ENCODE measurements around the gene IP6K1.
"Not testable (repeated sequence)": the region's sequence is repeated elsewhere in the genome, so short reads cannot be mapped to it uniquely, and the experiment has no call there.

IP6K1 gene

DNA sequence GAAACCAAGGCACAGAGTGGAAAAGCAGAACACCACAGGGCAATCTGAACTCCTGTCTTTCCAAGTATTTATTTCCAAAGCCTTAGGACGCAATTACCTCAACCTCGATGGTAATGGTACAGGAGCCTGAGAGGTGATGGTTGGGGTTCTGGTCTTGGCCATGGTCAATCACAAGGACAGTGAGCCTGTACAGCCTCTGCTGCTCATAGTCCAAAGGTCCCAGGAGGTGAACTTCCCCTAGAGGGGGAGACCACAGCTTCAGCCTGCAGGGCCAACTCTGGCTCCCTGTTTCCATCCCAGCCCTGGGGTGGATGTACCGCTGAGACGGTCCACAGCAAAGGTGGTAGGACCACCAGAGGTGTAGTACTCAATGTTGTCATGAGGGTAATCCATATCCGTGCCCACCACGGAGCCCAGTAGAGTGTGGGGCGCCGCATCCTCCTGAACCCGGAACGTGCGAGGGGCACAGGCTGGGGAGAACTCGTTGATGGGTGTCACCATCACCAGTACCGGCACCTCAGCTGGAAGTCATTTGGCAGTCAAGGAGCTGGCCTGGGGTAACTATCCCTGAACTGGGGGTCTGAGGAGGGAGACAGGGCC lies 7.2 kb upstream of the IP6K1 start:
- DNase-seq, result no peak

DNA sequence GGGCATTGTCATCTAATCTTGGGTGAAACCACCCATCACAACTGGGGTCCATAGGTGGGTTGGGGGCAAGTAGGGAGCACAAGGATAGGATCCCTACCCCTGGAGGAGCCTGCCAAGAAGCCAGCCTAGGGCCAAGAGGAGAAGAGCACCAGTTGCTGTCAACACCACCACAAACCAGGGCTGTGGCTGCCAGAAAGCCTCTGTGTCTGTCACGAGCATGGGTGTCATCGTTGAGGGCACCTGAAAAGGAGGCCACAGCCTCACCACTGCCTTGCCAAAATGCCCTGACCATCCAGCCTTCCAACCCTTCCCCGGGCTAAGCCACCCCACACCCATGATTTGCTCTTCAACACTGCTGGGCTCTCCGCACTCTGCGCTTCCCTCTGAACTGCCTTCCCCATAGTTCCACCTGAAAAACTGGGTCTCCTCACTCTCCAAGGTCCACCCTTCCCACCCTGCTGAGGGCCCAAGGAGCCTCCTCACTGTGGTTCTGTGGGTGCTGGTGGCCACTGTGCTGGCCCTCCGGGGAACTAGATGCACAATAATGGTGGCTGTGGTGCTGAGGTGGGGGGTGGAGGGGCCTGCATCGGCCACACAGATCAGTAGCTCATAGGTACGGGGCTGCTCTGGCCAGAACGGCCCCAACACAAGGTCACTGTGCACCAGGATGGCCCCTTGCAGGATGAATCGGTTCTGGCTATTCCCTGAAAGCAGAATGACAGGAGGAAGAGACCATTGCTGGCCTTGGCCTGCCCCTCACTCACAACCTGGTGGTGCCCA lies 6.2 kb upstream of the IP6K1 start:
- no peak for DNase-seq

DNA sequence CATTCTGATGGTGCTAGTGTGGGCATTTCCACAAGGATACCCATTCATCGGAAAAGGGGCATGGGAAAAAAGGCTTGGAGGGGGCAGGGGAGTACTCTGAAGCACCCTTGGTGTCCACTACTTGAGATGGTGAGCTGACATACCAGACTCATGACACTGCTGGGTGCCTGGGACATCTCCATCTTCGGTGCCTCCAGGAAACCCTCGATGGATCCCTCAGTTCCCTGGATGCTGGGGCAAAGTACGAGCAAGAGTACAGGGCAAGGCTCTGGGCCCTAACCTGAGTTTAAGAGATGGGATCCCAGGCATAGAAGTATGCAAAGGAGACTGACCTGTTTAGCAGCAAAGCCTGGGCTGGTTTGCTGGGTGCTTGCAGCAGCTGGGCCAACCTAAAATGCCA lies 5.2 kb upstream of the IP6K1 start:
- no peak for DNase-seq

DNA sequence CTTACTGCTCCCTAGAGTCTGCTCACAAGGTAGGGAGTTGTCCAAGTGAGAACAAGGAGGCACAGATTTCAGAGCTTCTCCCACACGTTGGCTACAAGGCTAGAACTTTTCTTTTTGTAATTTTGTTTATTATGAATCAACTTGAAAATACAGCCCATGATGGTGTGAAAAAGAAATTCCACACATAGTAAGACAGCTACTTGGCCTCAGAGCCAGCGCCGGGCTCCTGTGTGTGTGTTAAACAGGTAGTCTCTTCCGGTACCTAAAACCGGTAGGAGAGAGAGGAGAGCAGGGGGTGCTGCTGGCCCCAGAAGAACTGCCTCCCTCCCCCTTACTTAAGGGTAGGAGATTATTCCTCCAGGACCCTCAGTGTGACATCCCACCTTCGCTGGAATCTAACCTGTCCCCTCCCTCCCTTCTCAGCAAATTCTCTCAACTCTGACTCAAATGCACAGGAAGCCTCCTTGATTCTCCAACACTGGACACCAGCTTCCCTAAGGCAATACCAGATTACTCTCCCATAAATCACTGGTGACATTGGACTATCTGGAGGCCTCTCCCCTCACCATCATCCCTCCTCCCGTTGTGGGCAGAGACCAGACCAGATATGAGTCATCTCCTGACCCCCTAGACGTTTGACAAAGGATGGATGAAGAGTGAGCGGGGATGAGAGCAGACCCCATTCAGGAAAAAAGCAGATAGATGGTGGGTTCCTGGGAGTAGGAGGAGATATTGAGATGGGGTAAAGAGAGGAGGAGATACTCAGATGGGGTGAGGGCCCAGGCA lies 4.5 kb upstream of the IP6K1 start:
- no peak for DNase-seq

DNA sequence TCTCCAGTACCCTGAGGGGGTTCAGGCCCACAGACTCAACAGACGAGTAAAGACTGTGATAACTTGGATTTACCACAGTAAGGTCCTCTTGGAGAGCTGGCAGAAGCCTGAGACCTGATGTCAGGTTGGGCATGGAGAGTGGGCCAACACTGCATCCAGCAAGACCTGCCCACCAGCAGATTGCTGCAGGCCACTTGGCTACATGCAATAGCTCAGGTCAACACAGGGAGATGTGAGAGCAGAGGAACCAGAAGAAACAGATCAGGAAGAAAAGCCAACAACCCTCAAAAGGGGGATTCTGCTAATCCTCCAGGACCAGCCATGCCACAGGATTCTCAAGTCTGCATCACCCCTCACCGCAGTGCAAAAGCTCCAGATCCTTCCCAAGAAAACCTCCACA lies 1.7 kb upstream of the IP6K1 start:
- DNase-seq, result no peak

DNA sequence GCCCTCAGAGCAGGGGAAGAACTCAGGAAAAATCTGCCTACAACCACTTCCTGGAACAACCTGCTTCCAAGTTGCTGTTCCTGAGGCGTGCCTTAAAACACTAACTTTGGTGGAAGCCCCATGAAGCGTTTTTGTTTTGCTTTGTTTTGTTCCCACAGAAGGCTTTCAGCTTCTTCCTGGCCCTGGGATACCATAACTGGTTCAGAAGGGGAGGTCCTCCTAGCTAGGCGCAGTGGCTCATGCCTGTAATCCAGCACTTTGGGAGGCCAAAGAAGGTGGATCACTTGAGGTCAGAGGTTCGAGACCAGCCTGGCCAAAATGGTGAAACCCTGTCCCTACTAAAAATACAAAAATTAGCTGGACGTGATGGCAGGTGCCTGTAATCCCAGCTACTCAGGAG lies 1.2 kb upstream of the IP6K1 start:
- DNase-seq, result no peak

DNA sequence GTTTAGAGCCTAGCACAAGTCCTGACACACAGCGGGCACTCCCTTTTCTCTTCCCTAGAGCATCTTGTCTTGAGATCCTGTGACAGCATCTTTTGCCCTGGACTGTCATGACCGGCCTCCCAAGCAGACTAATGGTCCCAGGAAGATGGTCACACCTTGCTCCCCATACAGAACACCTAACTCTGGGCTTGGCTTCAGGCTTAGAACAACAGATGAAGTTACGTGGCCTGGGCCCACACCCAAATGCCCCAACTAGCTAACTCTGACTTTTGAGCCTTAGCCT lies 781 bp upstream of the IP6K1 start:
- no peak for DNase-seq

DNA sequence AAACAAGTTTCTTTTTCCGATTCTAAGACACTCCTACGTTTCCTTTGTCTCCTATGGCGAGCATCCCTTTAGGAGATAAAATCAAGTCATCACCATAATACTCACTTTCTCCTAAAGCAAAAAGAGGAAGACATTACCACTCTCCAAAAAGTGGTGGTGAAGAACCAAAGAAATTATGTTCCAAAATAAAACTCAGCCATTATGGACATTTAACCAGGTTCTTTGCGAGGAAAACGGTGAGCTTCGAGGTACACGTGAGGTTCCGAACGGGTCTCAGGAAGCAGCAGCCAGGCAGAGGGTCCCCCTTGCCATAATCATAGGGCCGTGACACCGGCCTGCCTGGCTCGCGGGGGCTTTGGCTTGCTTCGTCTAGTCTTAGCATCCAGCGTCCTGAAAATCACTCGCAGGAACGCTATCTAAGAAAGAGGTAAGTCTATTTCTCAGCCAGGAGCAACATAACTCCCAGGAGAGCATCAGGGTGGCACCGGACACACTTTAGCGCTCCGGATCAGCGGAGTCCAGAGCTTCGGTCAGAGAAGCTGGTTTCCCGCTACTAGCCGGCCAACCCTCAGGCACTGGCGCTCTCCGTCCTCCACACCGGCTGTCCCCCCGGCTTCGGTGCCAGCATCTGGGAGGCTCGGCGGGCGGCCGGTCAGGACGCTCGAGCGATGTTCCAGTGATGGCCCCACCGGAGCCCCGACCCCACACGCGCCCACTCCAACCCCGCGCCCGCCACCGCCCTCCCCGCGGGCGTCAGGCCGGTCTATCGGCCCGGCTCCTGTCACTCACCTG lies 581 bp downstream of the IP6K1 start:
- no peak for DNase-seq

DNA sequence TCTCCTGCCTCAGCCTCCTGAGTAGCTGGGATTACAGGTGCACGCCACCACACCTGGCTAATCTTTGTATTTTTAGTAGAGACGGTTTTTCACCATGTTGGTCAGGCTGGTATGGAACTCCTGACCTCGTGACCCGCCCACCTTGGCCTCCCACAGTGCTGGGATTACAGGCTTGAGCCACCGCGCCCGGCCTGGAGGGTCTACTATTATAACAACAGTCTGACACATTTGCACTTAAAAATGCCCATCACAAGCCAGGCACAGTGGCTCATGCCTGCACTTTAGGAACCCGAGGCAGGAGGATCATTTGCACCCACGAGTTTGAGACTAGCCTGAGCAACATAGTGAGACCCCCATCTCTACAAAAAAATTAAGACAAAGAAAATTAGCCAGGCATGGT lies 4.1 kb downstream of the IP6K1 start:
- DNase-seq, result not testable (repeated sequence)

DNA sequence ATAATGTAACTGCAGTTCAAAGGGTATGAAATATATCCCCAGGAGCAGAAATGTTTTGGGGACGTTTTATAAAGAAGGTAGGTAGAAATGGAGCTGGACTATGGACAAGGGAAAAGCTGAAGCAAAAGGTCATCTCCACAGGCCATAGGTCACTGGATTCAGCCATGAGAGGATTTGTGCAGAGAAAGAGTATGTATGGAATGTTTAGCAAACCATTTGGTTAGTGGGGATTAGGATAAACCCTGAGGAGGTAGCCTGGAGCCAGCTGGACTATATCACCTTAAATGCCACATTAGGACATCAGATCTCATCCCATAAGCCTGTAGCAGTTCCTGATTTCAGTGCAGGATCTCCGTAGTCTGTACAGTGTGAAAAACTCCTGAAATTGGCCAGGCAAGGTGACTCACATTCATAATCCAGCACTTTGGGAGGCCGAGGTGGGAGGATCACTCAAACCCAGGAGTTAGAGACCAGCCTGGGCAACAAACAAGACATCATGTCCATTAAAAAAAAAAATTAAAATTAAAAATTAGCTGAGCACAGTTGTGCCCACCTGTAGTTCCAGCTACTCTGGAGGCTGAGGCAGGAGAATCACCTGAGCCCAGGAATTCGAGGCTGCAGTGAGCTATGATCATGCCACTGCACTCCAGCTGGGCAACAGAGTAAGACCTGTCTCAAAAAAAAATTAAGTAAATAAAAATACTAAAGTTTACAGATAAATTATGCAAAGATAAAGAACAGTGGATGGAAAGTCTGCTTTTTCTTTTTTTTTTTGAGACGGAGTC lies 4.7 kb downstream of the IP6K1 start:
- no peak for DNase-seq

DNA sequence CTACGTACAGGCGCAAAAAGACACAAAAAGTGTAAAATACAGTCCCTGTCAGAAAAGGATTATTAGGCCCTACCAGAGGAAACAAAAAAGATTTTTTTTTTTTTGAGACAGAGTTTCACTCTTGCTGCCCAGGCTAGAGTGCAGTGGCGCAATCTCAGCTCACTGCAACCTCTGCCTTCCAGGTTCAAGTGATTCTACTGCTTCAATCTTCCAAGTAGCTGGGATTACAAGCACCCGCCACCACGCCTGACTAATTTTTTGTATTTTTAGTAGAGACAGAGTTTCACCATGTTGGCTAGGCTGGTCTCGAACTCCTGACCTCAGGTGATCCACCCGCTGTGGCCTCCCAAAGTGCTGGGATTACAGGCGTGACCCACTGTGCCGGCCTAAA lies 5.4 kb downstream of the IP6K1 start:
- not testable (repeated sequence) for DNase-seq

DNA sequence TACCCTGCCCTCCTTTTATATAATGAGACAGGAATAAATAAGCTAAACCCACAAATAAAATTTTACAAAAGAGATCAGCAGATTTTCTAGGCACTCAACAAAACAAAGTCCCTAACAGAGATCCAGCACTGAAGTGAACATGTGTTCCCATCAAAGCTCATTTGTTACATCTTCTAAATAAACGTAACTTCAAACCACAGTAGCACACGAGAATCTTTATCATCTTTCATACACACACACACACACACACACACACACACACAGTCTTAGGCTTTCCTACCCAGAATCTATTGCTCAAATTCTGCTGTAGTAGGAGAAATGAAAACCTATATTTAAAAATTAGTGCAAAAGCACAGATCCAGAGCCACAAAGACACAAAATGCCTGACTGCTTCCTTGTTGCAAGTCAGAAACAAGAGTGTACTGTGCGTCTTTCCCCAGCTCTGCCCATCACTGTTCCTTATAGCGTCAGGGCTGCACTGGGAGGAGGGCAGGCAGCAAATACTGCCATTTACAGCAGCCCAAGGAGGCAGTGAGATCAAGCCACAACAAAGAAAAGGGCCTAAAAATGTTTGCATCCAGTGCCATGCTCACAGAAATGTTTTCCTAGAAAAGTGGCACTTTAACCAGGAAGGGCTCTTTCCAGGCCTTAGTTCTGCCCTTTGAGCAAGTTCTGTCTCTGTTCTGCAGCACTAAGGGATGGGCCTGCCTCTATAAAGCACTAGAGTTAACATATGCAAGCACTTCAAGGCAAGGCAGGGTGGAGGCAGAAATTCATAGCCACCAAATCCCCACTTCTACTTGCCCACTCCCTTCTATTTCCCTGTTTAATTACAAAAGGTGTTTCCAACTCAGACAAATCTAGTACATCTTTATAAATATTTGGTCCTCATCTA lies 6.0 kb downstream of the IP6K1 start:
- DNase-seq, result no peak

DNA sequence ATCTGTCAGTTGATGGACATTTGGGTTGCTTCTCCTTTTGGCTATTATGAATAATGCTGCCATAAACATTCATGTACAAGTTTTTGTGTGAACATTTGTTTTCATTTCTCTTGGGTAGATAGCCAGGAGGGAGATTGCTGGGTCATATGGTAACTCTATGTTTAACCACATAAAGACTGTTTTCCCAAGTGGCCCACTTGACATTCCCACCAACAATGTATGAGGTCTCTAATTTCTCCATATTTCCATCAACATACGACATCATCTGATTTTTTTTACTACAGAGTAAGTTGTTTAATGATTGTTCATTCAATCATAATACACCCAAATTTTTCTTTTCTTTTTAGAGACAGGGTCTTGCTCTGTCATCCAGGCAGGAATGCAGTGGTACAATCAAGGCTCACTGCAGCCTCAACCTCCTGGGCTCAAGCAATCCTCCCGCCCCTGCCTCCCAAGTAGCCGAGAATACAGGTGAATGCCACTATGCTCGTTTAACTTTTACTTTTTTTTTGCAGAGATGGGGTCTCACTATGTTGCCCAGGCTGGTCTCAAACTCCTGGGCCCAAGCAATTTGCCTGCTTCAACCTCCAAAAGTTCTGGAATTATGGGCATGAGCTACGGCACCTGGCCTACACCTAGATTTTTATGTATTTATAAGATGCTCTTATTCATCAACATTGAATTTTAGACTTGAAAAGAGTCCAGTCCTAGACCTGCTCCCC lies 6.8 kb downstream of the IP6K1 start:
- no peak for DNase-seq

DNA sequence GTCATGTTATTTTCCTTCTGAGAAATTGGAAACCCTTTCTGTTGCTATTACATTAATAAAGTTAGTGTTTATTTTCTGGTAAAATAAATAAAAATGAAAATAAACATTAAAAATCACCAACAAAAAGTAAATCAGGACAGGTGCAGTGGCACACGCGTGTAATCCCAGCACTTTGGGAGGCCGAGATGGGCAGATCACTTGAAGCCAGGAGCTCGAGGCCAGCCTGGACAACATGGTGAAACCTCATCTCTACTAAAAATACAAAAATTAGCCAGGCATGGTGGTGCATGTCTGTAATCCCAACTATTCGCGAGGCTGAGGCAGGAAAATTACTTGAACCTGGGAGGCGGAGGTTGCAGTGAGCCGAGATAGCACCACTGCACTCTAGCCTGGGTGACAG lies 10.2 kb downstream of the IP6K1 start:
- not testable (repeated sequence) for DNase-seq

DNA sequence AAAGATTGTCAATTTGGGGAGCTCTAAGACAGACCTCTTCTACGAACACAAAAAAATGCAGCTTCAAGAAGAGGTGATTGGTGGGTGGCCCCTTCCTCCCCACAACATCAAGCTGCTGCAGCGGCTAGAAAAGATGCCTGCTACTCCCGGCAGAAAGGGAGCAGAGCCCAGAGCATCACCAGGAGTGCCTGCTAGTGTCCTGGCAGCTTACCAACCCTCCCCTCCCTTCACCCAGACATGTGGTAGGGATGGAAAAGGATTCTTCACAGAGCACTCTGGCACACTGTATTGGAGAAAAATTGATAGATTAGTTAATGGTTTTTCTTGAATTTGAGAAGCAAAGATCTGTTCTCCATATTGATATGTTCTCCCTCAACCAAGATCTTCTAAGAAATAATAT lies 10.8 kb downstream of the IP6K1 start:
- no peak for DNase-seq

DNA sequence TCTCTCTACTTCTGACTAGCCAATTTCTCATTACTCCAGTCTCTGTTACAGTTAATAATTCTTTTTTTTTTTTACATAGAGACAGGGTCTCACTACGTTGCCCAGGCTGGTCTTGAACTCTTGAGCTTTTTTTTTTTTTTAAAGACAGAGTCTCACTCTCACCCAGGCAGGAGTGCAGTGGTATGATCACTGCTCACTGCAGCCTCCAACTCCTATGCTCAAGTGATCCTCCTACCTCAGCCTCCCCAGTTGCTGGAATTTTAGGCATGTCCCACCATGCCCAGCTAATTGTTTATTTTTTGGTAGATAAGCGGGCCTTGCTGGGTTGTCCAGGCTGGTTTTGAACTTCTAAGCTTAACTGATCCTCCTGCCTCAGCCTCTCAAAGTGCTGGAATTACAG lies 13.6 kb downstream of the IP6K1 start:
- no peak for DNase-seq

DNA sequence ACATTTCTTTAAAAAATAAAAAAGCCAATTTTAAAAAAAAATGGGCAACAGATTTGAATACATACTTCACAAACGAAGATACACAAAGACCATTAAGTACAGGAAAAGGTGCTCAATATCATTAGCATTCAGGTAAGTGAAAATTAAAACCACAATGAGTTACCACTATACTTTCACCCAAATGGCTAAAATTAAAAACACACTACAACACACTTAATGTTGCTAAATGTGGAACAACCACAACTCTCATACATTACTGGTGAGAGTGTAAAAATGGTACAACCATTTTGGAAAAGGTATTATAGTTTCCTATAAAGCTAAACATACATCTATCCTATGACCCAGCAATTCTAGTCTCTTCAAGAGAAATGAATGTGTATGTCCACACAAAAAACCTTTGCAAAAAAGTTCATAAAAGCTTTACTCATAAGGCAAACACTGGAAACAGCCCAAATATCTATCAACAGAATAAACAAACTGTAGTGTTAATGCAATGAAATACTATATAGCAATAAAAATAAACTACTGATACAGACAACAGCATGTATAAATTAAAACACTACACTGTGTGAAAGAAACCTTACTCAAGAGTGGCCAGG lies 14.9 kb downstream of the IP6K1 start:
- DNase-seq, result no peak

DNA sequence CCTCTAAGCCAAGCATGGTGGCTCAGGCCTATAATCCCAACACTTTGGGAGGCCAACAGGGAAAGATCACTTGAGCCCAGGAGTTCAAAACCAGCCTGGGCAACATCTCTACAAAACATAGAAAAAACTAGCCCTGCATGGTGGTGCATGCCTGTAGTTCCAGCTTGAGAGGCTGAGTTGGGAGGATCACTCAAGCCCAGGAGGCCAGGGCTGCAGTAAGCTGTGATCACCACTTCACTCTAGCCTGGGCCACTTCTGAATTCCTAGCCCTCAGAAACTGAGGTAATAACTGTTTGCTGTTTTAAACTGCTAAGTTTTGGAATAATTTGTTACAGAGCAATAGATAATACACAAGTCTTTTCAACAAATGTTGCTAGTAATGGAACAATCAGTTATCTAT lies 16.4 kb downstream of the IP6K1 start:
- DNase-seq, result no peak

DNA sequence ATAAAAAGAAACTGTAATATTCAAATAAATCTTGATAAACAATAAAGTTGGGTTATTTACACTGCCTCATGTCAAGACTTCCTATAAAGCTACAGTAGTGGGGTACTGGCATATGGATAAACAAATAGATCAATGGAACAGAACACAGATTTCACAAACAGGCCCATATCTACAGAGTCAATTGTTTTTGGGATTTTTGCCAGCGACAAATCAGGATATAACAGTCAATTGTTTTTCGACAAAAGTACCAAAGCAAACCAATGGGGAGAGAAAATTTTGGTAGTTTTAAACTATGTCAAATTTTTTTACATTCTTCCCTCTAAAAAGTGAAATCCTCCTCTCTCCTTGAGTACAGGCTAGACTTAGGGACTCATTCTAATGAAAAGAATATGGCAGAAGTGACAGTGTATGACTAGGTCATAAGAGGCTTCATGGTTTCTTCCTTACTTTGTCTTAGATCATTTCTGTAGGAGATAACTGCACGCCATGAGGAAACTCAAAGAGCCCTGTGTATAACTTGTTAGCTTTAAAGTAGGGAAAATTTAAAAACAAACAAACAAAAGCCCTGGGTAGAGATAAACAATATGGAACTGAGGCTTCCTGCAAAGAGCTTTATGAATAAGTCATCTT lies 16.9 kb downstream of the IP6K1 start:
- no peak for DNase-seq

DNA sequence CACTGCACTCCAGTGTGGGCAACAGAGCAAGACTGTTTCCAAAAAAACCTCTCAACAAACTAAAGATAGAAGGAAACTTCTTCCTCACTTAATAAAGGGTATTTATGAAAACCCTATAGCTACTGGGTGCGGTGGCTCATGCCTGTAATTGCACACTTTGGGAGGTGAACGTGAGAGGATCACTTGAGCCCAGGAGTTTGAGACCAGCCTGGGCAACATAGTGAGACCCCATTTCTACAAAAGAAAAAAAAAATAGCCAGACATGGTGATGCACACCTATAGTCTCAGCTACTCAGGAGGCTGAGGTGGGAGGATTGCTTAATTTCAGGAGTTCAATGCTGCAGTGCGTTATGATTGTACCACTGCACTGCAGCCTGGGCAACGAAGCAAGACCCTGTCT lies 22.4 kb downstream of the IP6K1 start:
- DNase-seq, result no peak

Measured in NCI-H187 (cell line).